Measurements from ENCODE around the gene JPT1. TPM values are rescaled to one million over a fixed set of nuclear protein-coding genes. Genes with fewer than 3 reads are reported as not detected.
"Not testable (repeated sequence)": the region's sequence is repeated elsewhere in the genome, so short reads cannot be mapped to it uniquely, and the experiment has no call there.

JPT1 gene
- total and polyA plus RNA-seq, 3 experiments from 2014 or later, result 123 to 200 (median 189) TPM

DNA sequence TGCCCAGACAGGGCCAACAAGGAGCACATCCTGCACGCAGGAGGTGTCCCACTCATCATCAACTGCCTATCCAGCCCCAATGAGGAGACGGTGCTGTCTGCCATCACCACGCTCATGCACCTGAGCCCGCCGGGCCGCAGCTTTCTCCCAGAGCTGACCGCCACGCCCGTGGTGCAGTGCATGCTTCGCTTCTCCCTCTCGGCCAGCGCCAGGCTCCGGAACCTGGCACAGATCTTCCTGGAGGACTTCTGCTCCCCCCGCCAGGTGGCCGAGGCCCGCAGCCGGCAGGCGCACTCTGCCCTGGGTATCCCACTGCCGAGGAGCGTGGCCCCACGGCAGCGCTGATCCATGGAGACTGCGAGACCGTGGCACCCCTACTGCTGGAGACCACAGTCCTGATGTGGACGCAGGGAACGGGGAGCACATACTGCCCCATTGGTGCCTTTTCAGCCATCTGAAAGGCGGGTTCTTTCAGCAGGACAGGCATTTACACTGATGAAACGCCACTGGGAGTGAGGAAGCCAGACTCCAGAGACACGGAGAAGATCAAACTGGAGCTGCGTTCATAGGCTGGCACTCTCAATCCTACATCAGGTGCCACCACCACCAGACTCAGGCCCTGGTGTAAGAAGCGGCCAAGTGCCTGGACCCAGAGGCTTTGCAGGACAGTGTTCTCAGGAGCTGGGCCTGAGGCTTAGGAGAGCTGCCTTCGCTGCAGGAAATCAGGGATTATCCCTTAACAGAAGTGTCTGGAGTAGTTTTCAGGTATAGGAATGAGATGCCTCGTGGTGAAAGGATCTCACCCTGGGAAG lies 25.4 kb downstream of the JPT1 start:
- Histone ChIP-seq H3K27ac (ENCODE audit: low read depth, low read length) (no peak overlapping the region), H3K27me3 (ENCODE audit: insufficient read depth, low read length, poor library complexity, severe bottlenecking) (no peaks in the 10 kb centered on the region), H3K4me3 (ENCODE audit: low read length) (no peak overlapping the region), H3K4me1 (ENCODE audit: insufficient read depth, low read length) (peaks cover 31% of the 10 kb centered on the region), H3K9me3 (ENCODE audit: low read length) (no peaks in the 10 kb centered on the region), H3K36me3 (ENCODE audit: insufficient read depth, low read length) (peaks cover 8% of the 10 kb centered on the region)
- Mint-ChIP-seq H3K9me3 (no peaks in the 10 kb centered on the region), H3K4me1 (peaks cover 30 to 38% (median 31%) of the 10 kb centered on the region in 3 donors), H3K27me3 (no peaks in the 10 kb centered on the region), H3K36me3 (peaks cover 0 to 22% (median 2%) of the 10 kb centered on the region in 3 donors), H3K27ac (peak overlapping the region in 2 of 8 donors; percentile 37 to 43), H3K4me3 (peak overlapping the region in 3 of 7 donors; percentile 25 to 78 (median 66))
- CTCF ChIA-PET, result interaction anchor here (12.6 kb wide), 1 partner anchor 14 kb away, joined by 151 read pairs; the partner anchor contains the start of gene ARMC7
- POLR2A ChIA-PET, result no interaction called here
- DNase-seq, result no peak

DNA sequence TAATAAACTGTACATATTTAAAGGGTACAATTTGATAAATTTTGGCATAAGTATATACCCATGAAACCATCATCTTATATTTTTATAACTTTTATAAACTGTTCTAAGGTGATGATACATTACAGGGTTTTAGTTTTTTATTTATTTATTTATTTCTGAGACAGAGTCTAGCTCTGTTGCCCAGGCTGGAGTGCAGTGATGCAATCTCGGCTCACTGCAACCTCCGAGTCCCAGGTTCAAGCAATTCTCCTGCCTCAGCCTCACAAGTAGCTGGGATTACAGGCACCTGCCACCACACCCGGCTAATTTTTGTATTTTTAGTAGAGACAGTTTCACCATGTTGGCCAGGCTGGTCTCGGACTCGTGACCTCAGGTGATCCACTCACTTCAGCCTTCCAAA lies 26.4 kb downstream of the JPT1 start:
- CTCF ChIA-PET, result interaction anchor here (12.6 kb wide), 1 partner anchor 13 kb away, joined by 151 read pairs; the partner anchor contains the start of gene ARMC7
- H3K4me1 Mint-ChIP-seq, result peaks cover 31 to 39% (median 32%) of the 10 kb centered on the region in 3 donors
- H3K4me1 ChIP-seq (ENCODE audit: insufficient read depth, low read length), result peaks cover 35% of the 10 kb centered on the region

DNA sequence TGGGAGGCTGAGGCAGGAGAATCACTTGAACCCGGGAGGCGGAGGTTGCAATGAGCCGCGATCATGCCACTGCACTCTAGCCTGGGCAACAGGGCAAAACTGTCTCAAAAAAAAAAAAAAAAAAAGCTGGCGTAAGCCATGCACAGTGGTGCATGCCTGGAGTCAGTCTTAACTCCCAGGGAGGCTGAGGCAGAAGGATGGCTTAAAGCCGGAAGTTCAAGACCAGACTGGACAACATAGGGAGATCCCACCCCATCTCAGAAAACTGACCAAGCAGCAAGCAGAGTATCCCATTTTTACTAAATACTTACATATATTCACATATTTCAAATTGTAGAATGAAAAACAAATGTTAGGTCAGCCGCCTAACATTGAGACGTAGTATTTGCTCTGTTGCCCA lies 27.4 kb downstream of the JPT1 start:
- no peaks in the 10 kb centered on the region for H3K27me3 Mint-ChIP-seq
- peaks cover 35% of the 10 kb centered on the region for H3K4me1 ChIP-seq (ENCODE audit: insufficient read depth, low read length)
- no peak for DNase-seq
- H3K4me3 Mint-ChIP-seq, result no peak overlapping the region
- H3K27ac Mint-ChIP-seq, result peak overlapping the region in 1 of 8 donors; percentile 54
- no peaks in the 10 kb centered on the region for H3K9me3 ChIP-seq (ENCODE audit: low read length)
- no peaks in the 10 kb centered on the region for H3K9me3 Mint-ChIP-seq
- H3K36me3 Mint-ChIP-seq, result peaks cover 0 to 23% (median 2%) of the 10 kb centered on the region in 3 donors
- peaks cover 8% of the 10 kb centered on the region for H3K36me3 ChIP-seq (ENCODE audit: insufficient read depth, low read length)
- H3K27me3 ChIP-seq (ENCODE audit: insufficient read depth, low read length, poor library complexity, severe bottlenecking), result no peaks in the 10 kb centered on the region
- no peak overlapping the region for H3K4me3 ChIP-seq (ENCODE audit: low read length)
- H3K4me1 Mint-ChIP-seq, result peaks cover 29 to 35% (median 31%) of the 10 kb centered on the region in 3 donors
- ChIA-PET POLR2A (interaction anchor here (0.6 kb wide), 1 partner anchor 93 kb away, joined by 6 read pairs; no protein-coding TSS in a partner anchor), CTCF (interaction anchor here (12.6 kb wide), 1 partner anchor 12 kb away, joined by 151 read pairs; the partner anchor contains the start of gene ARMC7)
- H3K27ac ChIP-seq (ENCODE audit: low read depth, low read length), result no peak overlapping the region

More for the DNA sequence above, 26.4 kb downstream of the JPT1 start:
- H3K27me3 ChIP-seq (ENCODE audit: insufficient read depth, low read length, poor library complexity, severe bottlenecking); H3K27me3 Mint-ChIP-seq; H3K36me3 ChIP-seq (ENCODE audit: insufficient read depth, low read length); H3K27ac ChIP-seq (ENCODE audit: low read depth, low read length); H3K9me3 Mint-ChIP-seq; POLR2A ChIA-PET; H3K9me3 ChIP-seq (ENCODE audit: low read length); H3K4me3 ChIP-seq (ENCODE audit: low read length); DNase-seq: not testable (repeated sequence)
- H3K36me3 Mint-ChIP-seq, result peaks cover 0 to 23% (median 2%) of the 10 kb centered on the region in 3 donors
- H3K27ac Mint-ChIP-seq, result peak overlapping the region in 1 of 8 donors; percentile 52
- H3K4me3 Mint-ChIP-seq, result peak overlapping the region in 2 of 7 donors; percentile 23 to 78

DNA sequence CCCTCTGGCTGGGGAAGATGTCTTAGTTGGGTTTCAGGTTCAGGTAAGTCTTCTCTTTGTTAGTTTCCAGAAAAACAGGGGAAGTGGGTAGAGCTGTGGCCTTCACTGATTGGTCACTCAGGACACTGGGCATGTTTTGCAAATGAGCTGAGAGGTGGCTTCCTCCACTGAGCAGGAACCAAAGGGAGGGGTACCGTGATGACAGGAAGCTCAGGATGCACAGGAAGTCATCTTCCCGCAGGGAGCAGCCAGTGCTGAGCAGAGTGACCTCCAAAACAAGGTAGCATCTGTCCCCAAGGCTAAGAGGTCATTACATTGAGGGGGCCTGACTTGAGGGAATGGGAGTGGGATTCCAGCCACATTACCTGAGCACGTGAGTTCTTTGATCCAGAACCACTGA lies 28.3 kb downstream of the JPT1 start:
- no peak overlapping the region for H3K27ac ChIP-seq (ENCODE audit: low read depth, low read length)

DNA sequence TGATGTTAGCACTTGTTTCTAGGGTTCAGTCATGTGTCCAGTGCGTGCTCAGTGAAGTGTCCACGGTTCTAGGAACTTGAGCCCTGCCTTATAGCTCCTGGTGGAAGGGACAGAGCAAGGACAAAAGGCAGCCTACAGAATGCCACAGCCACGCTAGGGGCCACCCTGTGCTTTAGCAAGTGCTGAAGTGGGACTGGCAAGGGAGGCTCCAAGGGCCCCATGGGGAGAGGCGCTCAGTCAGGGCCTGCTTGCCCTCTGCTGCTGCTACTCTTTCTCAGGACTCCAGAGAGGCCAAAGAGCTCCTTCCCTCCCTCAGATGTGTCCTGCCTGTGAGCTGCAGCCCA lies 29.5 kb downstream of the JPT1 start:
- Mint-ChIP-seq H3K9me3 (no peaks in the 10 kb centered on the region), H3K4me3 (no peak overlapping the region), H3K27ac (peak overlapping the region in 3 of 8 donors; percentile 12 to 59 (median 14)), H3K36me3 (peaks cover 3 to 30% (median 5%) of the 10 kb centered on the region in 3 donors), H3K27me3 (no peaks in the 10 kb centered on the region), H3K4me1 (peaks cover 26 to 34% (median 28%) of the 10 kb centered on the region in 3 donors)
- peaks cover 25% of the 10 kb centered on the region for H3K4me1 ChIP-seq (ENCODE audit: insufficient read depth, low read length)
- H3K4me3 ChIP-seq (ENCODE audit: low read length), result no peak overlapping the region
- H3K27ac ChIP-seq (ENCODE audit: low read depth, low read length), result peak overlapping the region; percentile 64
- CTCF ChIA-PET, result interaction anchor here (0.8 to 12.6 kb wide), 4 partner anchors 10 to 77 kb away, joined by 3 to 151 read pairs (median 5); partner anchors contain the start of gene ARMC7
- H3K36me3 ChIP-seq (ENCODE audit: insufficient read depth, low read length), result peaks cover 7% of the 10 kb centered on the region
- no peaks in the 10 kb centered on the region for H3K27me3 ChIP-seq (ENCODE audit: insufficient read depth, low read length, poor library complexity, severe bottlenecking)
- H3K9me3 ChIP-seq (ENCODE audit: low read length), result no peaks in the 10 kb centered on the region
- no peak for DNase-seq
- POLR2A ChIA-PET, result interaction anchor here (1.5 to 1.6 kb wide), 2 partner anchors 10 to 15 kb away, joined by 5 to 6 read pairs; partner anchors contain the start of gene ARMC7

More for the DNA sequence above, 28.3 kb downstream of the JPT1 start:
- Mint-ChIP-seq H3K27me3 (no peaks in the 10 kb centered on the region), H3K27ac (peak overlapping the region in 6 of 8 donors; percentile 57 to 94 (median 72)), H3K4me3 (no peak overlapping the region), H3K9me3 (no peaks in the 10 kb centered on the region), H3K36me3 (peaks cover under 1 to 27% (median 3%) of the 10 kb centered on the region in 3 donors), H3K4me1 (peaks cover 31 to 38% (median 33%) of the 10 kb centered on the region in 3 donors)
- CTCF ChIA-PET, result interaction anchor here (1.5 to 12.6 kb wide), 2 partner anchors 11 to 35 kb away, joined by 3 to 151 read pairs; partner anchors contain the start of gene ARMC7
- H3K36me3 ChIP-seq (ENCODE audit: insufficient read depth, low read length), result peaks cover 9% of the 10 kb centered on the region
- no peak overlapping the region for H3K4me3 ChIP-seq (ENCODE audit: low read length)
- H3K9me3 ChIP-seq (ENCODE audit: low read length), result no peaks in the 10 kb centered on the region
- POLR2A ChIA-PET, result interaction anchor here (0.5 kb wide), 1 partner anchor 56 kb away, joined by 3 read pairs; no protein-coding TSS in a partner anchor
- H3K4me1 ChIP-seq (ENCODE audit: insufficient read depth, low read length), result peaks cover 35% of the 10 kb centered on the region
- no peaks in the 10 kb centered on the region for H3K27me3 ChIP-seq (ENCODE audit: insufficient read depth, low read length, poor library complexity, severe bottlenecking)
- DNase-seq, result no peak

DNA sequence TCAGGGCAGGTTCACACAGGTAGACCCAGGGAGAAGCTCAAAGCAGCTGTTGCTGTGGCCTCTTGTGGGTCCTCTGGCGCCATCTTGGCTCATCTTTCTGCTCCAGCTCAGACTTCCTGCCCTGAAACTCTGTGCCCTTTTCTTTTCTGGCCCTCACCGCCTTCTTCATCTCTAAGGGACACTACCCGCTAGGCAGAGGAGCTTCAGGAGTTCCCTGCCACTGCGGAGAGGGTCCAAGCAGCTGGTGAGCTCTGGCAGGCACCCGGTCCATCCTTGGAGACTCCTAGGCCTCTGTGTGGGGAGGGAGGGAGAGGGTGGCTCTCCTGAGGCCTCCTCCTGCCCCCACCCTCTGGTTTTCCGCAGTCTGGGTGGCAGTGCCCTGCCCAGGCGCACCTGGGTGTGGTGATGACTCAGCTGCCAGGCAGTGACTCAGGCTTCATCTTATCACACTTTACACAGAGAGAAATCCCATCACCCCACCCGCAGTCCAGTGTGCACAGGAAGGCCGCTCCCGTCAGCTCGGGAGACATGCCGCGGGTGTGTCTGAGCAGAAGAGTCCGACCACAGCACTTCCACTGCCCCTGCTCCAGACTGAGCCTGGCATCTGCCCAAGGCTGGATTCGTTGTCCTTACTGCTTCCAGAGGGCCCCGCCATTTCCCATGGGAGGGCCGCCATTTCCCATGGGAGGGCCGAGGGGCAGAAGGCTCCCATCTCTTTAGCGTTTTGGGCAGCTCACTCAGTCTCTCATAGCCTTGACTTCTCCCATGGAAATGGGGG lies 30.1 kb downstream of the JPT1 start:
- POLR2A ChIA-PET, result interaction anchor here (0.7 to 1.6 kb wide), 3 partner anchors 9 to 14 kb away, joined by 3 to 6 read pairs (median 5); partner anchors contain the start of gene ARMC7
- Mint-ChIP-seq H3K4me1 (peaks cover 23 to 30% (median 28%) of the 10 kb centered on the region in 3 donors), H3K27ac (peak overlapping the region in 5 of 8 donors; percentile 11 to 90 (median 39)), H3K4me3 (no peak overlapping the region), H3K36me3 (peaks cover 3 to 25% (median 5%) of the 10 kb centered on the region in 3 donors), H3K27me3 (no peaks in the 10 kb centered on the region), H3K9me3 (no peaks in the 10 kb centered on the region)
- H3K27me3 ChIP-seq (ENCODE audit: insufficient read depth, low read length, poor library complexity, severe bottlenecking), result no peaks in the 10 kb centered on the region
- peak in 2 of 5 donors; percentile 8 to 59 for DNase-seq
- no peak overlapping the region for H3K4me3 ChIP-seq (ENCODE audit: low read length)
- H3K4me1 ChIP-seq (ENCODE audit: insufficient read depth, low read length), result peaks cover 25% of the 10 kb centered on the region
- CTCF ChIA-PET, result interaction anchor here (0.8 to 12.6 kb wide), 7 partner anchors 10 to 162 kb away, joined by 3 to 151 read pairs (median 4); partner anchors contain the start of gene ARMC7
- no peaks in the 10 kb centered on the region for H3K9me3 ChIP-seq (ENCODE audit: low read length)
- H3K36me3 ChIP-seq (ENCODE audit: insufficient read depth, low read length), result peaks cover 4% of the 10 kb centered on the region
- H3K27ac ChIP-seq (ENCODE audit: low read depth, low read length), result peak overlapping the region; percentile 64

DNA sequence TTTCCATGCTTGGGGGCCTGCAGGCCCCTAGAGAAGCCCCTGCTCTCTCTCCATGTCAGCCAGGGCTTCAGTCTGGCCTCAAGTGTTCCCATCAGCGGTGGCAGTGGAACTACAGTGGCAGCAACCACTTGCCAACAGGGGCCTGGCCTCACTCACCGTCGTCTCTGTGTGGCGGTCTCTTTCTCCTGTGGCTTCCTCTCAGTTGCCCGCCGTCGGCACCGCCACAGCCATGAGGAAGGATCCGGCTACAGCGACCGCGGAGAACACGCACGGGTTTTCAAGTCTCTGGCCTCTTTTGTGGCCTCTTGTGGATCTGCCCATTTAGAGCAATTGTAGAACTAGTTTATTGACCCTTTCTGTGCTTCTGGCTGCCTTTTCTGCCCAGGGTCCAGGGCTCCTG lies 36.0 kb downstream of the JPT1 start:
- ChIA-PET POLR2A (no interaction called here), CTCF (interaction anchor here (9.9 to 10.7 kb wide), 3 partner anchors 8 to 85 kb away, joined by 151 to 194 read pairs (median 174); partner anchors contain the start of genes NT5C and NUP85)
- H3K4me3 Mint-ChIP-seq, result peak overlapping the region in 1 of 7 donors; percentile 40
- no peaks in the 10 kb centered on the region for H3K9me3 Mint-ChIP-seq
- DNase-seq, result no peak
- H3K27me3 Mint-ChIP-seq, result no peaks in the 10 kb centered on the region
- H3K4me3 ChIP-seq (ENCODE audit: low read length), result no peak overlapping the region
- no peaks in the 10 kb centered on the region for H3K27me3 ChIP-seq (ENCODE audit: insufficient read depth, low read length, poor library complexity, severe bottlenecking)
- H3K9me3 ChIP-seq (ENCODE audit: low read length), result no peaks in the 10 kb centered on the region
- H3K4me1 Mint-ChIP-seq, result peaks cover 20 to 37% (median 21%) of the 10 kb centered on the region in 3 donors
- H3K4me1 ChIP-seq (ENCODE audit: insufficient read depth, low read length), result peaks cover 12% of the 10 kb centered on the region
- peak overlapping the region in 2 of 8 donors; percentile 62 to 87 for H3K27ac Mint-ChIP-seq
- H3K36me3 ChIP-seq (ENCODE audit: insufficient read depth, low read length), result peaks cover 4% of the 10 kb centered on the region
- H3K36me3 Mint-ChIP-seq, result peaks cover 3 to 35% (median 7%) of the 10 kb centered on the region in 3 donors
- no peak overlapping the region for H3K27ac ChIP-seq (ENCODE audit: low read depth, low read length)

Data from CD8-positive, alpha-beta memory T cell (primary cell).